ENCODE measurements around the gene AMFR. TPM values are rescaled to one million over a fixed set of nuclear protein-coding genes. Genes with fewer than 3 reads are reported as not detected.

AMFR gene
- total RNA-seq, 2 donors from 2014 or later: 68.7 to 92.4 TPM

GRCh38 chr16:56424404-56424764 lies 961 bp downstream of the AMFR start:
- intact Hi-C loops (cut with DNase I): no loop called here
- Histone ChIP-seq H3K9ac (ENCODE audit: low read depth in 2 of 2, low read length in 2 of 2) (peak overlapping the region; percentile 25 to 78), H3K27me3 (no peaks in the 10 kb centered on the region), H3K9me3 (no peaks in the 10 kb centered on the region), H3K4me3 (peak overlapping the region; percentile 86), H3K4me1 (peaks cover 15% of the 10 kb centered on the region), H3K36me3 (no peaks in the 10 kb centered on the region), H3K27ac (peak overlapping the region; percentile 72)
- TF ChIP-seq, protein P1, sequence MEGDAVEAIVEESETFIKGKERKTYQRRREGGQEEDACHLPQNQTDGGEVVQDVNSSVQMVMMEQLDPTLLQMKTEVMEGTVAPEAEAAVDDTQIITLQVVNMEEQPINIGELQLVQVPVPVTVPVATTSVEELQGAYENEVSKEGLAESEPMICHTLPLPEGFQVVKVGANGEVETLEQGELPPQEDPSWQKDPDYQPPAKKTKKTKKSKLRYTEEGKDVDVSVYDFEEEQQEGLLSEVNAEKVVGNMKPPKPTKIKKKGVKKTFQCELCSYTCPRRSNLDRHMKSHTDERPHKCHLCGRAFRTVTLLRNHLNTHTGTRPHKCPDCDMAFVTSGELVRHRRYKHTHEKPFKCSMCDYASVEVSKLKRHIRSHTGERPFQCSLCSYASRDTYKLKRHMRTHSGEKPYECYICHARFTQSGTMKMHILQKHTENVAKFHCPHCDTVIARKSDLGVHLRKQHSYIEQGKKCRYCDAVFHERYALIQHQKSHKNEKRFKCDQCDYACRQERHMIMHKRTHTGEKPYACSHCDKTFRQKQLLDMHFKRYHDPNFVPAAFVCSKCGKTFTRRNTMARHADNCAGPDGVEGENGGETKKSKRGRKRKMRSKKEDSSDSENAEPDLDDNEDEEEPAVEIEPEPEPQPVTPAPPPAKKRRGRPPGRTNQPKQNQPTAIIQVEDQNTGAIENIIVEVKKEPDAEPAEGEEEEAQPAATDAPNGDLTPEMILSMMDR (IDR thresholded peaks at IDR 0.05): no peak
- DNase-seq: no peak

DNA sequence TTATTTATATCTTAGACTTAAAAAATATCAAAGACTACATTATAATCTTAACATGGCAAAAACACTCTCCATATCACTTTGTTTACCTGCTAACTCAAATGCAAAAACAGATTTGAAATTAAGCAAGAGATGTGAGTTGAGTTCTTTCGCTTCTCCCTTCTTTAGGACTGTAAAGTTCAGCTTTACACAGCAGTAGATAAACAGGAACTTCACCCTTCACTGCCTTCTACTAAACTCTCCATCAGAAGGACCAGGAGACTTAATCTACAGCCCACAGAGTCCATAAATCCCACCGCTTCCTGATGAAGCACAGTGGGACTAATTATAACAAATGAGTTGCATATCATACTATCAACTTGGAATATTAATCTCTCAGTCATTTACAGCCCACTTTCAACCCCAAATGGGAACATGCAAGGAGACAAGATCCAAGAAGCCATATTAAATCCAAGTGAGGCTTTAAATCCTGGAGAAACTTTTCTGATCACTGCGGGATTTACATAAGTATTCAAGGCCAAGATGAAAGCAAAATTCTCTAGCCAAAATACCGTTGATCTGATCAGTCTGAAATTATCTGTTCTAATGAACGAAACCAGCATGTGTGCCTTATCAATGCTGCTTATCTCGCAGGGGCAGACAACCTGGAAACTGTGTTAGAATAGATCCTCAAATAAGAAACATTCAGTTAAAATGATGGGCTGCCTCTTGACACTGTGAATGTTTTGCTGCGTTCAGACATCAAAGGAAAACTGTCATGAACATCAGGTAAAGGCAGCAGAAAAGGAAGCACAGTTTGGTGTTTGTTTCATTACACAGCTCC lies 1.6 kb downstream of the AMFR start:
- peak overlapping the region; percentile 72 for H3K27ac ChIP-seq
- H3K4me3 ChIP-seq: peak overlapping the region; percentile 86
- intact Hi-C loops (cut with DNase I): no loop called here
- peaks cover 15% of the 10 kb centered on the region for H3K4me1 ChIP-seq
- no peak for DNase-seq
- no peaks in the 10 kb centered on the region for H3K27me3 ChIP-seq
- H3K36me3 ChIP-seq: no peaks in the 10 kb centered on the region
- H3K9me3 ChIP-seq: no peaks in the 10 kb centered on the region
- TF ChIP-seq, protein P1 (IDR thresholded peaks at IDR 0.05): no peak
- H3K9ac ChIP-seq (ENCODE audit: low read depth in 2 of 2, low read length in 2 of 2): peak overlapping the region; percentile 25 to 78

DNA sequence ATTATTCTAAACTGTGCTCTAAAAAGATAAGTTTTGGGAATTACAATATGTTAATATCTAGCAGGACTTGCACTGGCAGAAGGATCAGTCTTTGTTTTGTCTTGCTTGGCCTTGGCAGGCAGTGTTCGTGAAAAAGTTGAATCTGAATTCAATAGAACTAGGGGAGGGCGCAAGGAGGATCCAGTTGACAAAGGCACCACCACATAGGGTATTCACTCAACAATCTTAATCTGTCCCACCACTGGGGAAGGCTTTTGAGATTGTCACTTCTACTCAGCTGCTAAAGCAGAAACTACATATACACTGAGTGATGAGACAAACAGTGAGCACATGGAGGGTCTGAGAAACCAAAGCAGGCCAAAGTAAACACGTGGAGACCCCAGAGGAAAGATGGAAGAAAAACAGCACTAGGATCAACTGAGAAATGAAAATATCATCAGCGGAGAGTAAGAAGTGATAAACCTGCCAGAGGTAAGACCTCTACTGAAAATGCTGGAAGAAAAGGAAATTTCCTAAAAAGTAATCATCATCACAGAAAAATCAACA lies 2.4 kb downstream of the AMFR start:
- Histone ChIP-seq H3K4me1 (peaks cover 15% of the 10 kb centered on the region), H3K9me3 (no peaks in the 10 kb centered on the region), H3K4me3 (no peak overlapping the region), H3K9ac (ENCODE audit: low read depth in 2 of 2, low read length in 2 of 2) (peak overlapping the region in 1 of 2 donors; percentile 4), H3K36me3 (no peaks in the 10 kb centered on the region), H3K27ac (no peak overlapping the region), H3K27me3 (no peaks in the 10 kb centered on the region)
- TF ChIP-seq, protein P1 (IDR thresholded peaks at IDR 0.05): no peak
- DNase-seq: no peak
- intact Hi-C loops (cut with DNase I): no loop called here

GRCh38 chr16:56421976-56422669 lies 3.2 kb downstream of the AMFR start:
- TF ChIP-seq, protein P1 (IDR thresholded peaks at IDR 0.05): no peak
- no peak for DNase-seq

GRCh38 chr16:56421313-56421712 lies 4.0 kb downstream of the AMFR start:
- Histone ChIP-seq H3K27ac (no peak overlapping the region), H3K4me1 (peaks cover 15% of the 10 kb centered on the region), H3K9me3 (no peaks in the 10 kb centered on the region), H3K36me3 (no peaks in the 10 kb centered on the region), H3K4me3 (no peak overlapping the region), H3K9ac (ENCODE audit: low read depth in 2 of 2, low read length in 2 of 2) (no peak overlapping the region), H3K27me3 (no peaks in the 10 kb centered on the region)
- DNase-seq: no peak
- TF ChIP-seq, protein P1 (IDR thresholded peaks at IDR 0.05): no peak
- intact Hi-C loops (cut with DNase I): no loop called here

More at GRCh38 chr16:56421976-56422669, 3.2 kb downstream of the AMFR start:
- Histone ChIP-seq H3K27me3 (no peaks in the 10 kb centered on the region), H3K4me3 (no peak overlapping the region), H3K4me1 (peaks cover 15% of the 10 kb centered on the region), H3K36me3 (no peaks in the 10 kb centered on the region), H3K27ac (no peak overlapping the region), H3K9me3 (no peaks in the 10 kb centered on the region), H3K9ac (ENCODE audit: low read depth in 2 of 2, low read length in 2 of 2) (no peak overlapping the region)
- intact Hi-C loops (cut with DNase I): no loop called here
